Immature natural killer cell (primary cell): ENCODE results near the gene CCR9. TPM values are rescaled to one million over a fixed set of nuclear protein-coding genes. Genes with fewer than 3 reads are reported as not detected.

ENCODE experiments used
- DNase-seq, 3 donors: peaks; one replicate each; pipeline ENCODE4 v3.0.0; 2022; ENCODE audit warnings: mixed read lengths in 1 of 3
- H3K27ac Mint-ChIP-seq, 6 donors: one replicate each; pipeline ENCODE4 v1.8.0; 2020; ENCODE audit warnings: mixed read lengths in 6 of 6, mild to moderate bottlenecking in 5 of 6, inconsistent platforms in 4 of 6, moderate library complexity in 3 of 6
- H3K27me3 Mint-ChIP-seq, 3 donors: one replicate each; pipeline ENCODE4 v1.8.0; 2020 to 2021; ENCODE audit warnings: low read depth in 3 of 3, mild to moderate bottlenecking in 3 of 3, mixed read lengths in 3 of 3, moderate library complexity in 3 of 3, inconsistent platforms in 1 of 3
- H3K36me3 Mint-ChIP-seq, 3 donors: one replicate each; pipeline ENCODE4 v1.8.0; 2020; ENCODE audit warnings: mixed read lengths in 3 of 3, inconsistent platforms in 2 of 3, mild to moderate bottlenecking in 2 of 3
- H3K4me1 Mint-ChIP-seq, 2 donors: one replicate each; pipeline ENCODE4 v1.8.0; 2020; ENCODE audit warnings: inconsistent platforms in 2 of 2, mild to moderate bottlenecking in 2 of 2, mixed read lengths in 2 of 2, moderate library complexity in 1 of 2
- H3K4me3 Mint-ChIP-seq, 5 donors: one replicate each; pipeline ENCODE4 v1.8.0; 2020; ENCODE audit warnings: mild to moderate bottlenecking in 5 of 5, mixed read lengths in 5 of 5, inconsistent platforms in 3 of 5, moderate library complexity in 3 of 5
- H3K9me3 Mint-ChIP-seq, 6 donors: one replicate each; pipeline ENCODE4 v1.8.0; 2020; ENCODE audit warnings: mild to moderate bottlenecking in 6 of 6, mixed read lengths in 6 of 6, inconsistent platforms in 4 of 6, moderate library complexity in 3 of 6
- polyA plus RNA-seq, 3 donors: library from polyadenylated mRNA; unstranded; fragments of 300-500 nt; fragmentation: Illumina TruSeq; gene quantifications; one replicate each; pipeline ENCODE4 v1.2.3, GENCODE V29; 2021

CCR9 gene
- polyA plus RNA-seq, 3 donors from 2014 or later: not detected

DNA sequence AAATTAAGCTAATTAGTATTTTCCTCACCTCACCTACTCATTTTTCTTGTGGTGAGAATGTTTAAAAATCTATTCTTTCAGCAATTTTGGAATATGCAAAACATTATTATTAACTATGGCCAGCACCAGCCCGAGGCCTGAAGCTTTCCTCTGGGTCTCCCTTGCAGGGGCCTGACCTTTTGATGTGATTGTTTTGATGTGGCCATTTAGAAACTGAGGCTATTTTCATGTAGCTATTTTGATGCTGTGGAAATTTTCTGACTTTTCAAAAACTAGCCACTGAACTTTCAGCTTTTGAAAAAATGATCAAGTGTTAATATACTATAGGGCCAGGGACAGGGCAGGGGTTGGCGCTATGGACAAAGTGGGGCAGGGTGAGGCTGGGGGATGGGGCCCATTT, 8.2 kb upstream of the CCR9 start:
- Mint-ChIP-seq H3K27ac (peak overlapping the region in 1 of 6 donors; percentile 91), H3K4me1 (peaks cover 39 to 54% of the 10 kb centered on the region in 2 donors), H3K4me3 (no peak overlapping the region), H3K9me3 (peaks cover 0 to 3% (median 0%) of the 10 kb centered on the region in 6 donors), H3K27me3 (peaks cover 12 to 18% (median 14%) of the 10 kb centered on the region in 3 donors), H3K36me3 (peaks cover 4 to 9% (median 7%) of the 10 kb centered on the region in 3 donors)
- DNase-seq: no peak

DNA sequence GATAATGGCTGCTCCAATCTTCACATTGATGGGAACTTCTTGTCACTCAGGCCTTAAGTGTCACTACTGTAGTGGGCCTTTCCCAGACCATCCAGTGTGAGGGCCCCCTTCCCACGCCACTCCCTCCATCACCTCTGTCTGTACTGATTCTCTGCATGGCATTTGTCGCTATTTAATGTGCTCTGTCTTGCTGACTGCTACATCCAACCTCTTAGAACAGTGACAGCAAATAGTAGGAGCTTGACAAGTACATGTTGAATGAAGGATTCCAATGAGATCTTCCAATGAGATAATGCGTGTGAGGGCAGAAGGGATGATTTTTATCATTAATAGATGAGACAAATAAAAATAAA, 5.6 kb upstream of the CCR9 start:
- no peak for DNase-seq
- Mint-ChIP-seq H3K27ac (peak overlapping the region; percentile 64 to 93 (median 90)), H3K4me1 (peaks cover 33 to 41% of the 10 kb centered on the region in 2 donors), H3K36me3 (peaks cover 0 to 9% (median 0%) of the 10 kb centered on the region in 3 donors), H3K27me3 (peaks cover 14 to 19% (median 17%) of the 10 kb centered on the region in 3 donors), H3K4me3 (peak overlapping the region; percentile 66 to 76 (median 72)), H3K9me3 (no peaks in the 10 kb centered on the region)

DNA sequence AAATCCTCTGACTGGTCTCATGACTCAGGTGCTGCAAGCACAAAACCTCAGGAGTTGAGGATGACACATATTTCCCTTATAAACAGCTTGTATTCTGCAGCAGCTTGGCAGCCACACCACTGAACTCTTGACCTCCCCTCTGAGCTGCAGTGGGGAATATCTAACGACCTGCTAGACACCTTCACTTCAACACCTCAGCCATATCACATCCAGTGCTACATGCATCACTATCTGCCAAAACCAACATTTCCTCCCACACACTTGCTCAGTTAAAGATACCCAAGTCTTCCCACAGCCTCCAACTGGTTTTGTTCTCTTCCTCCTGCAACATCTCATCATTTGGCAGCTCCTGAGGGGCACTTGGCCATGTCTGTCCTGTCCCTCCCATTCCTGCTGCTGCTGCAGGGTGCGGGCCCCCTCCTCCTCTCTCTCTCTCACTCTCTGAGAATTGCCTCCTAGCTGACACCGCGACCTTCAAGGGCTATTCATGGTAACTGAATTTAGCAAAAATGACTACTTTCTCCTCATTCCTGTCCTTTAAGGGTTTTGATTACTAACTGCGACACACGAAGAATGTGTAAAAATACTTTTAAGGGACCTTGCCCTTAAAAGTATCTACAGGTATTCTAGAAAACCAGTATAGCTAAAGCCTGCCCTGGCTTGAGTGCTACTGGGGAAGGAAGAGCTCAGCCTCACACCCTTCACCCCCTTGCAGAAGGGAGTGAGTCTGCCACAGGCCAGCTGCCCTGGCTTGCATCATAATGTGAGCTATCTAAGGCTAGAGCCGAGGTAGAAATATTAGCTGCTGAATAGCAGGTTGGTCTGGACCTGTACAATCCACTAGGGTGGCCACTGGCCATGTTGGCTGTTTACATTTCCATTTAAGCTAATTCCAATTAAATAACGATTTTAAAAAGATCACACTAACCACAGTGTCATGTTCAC, 5.0 kb upstream of the CCR9 start:
- H3K27me3 Mint-ChIP-seq: peaks cover 14 to 23% (median 17%) of the 10 kb centered on the region in 3 donors
- H3K4me3 Mint-ChIP-seq: peak overlapping the region; percentile 66 to 76 (median 72)
- no peaks in the 10 kb centered on the region for H3K9me3 Mint-ChIP-seq
- DNase-seq: peak; percentile 83 to 85 (median 84)
- H3K27ac Mint-ChIP-seq: peak overlapping the region; percentile 64 to 93 (median 90)
- peaks cover 0 to 11% (median 0%) of the 10 kb centered on the region in 3 donors for H3K36me3 Mint-ChIP-seq
- peaks cover 33 to 41% of the 10 kb centered on the region in 2 donors for H3K4me1 Mint-ChIP-seq

DNA sequence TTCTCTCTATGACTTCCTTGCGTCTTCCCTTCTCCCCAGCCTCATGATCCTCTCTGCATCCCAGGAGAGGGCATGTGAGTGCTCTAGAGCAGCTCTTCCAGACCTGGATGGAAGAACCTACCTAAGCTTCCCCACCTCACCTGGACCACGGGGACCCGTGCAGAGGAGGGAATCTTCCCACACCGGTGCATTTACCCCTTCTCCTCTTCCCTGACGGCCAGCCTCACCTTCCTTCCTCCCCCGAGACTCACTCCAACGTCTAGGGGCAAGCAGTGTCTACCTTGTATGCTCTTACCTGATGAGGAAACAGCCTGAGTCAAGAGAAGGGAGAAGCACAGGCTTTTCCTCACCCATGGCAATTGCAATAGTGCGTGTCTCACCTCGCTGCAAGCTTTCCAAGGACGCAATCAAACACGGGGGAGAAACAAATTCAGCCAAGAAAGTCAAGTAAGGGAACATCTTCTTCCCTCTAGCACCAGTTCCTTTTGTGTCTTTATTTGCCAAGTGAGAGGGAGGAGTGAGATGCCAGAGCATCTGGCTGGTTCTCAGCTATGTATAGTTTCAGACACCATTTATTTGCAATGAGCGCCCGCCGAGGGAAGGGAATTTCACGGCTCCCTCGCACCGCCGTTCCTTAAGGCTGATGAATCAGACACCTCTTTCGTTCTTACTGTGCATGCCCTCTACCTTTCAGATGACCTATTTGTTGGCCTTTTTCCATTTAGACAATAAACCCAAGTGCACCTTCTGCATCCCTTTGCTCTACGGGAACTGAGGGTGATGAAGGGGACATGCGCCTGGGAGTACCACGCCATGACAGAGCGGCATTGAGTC, 1.8 kb upstream of the CCR9 start:
- no peak overlapping the region for H3K4me3 Mint-ChIP-seq
- peaks cover 26 to 29% of the 10 kb centered on the region in 2 donors for H3K4me1 Mint-ChIP-seq
- H3K27ac Mint-ChIP-seq: peak overlapping the region in 1 of 6 donors; percentile 36
- DNase-seq: no peak
- peaks cover 14 to 16% (median 16%) of the 10 kb centered on the region in 3 donors for H3K27me3 Mint-ChIP-seq
- no peaks in the 10 kb centered on the region for H3K9me3 Mint-ChIP-seq
- H3K36me3 Mint-ChIP-seq: peaks cover 4 to 15% (median 5%) of the 10 kb centered on the region in 3 donors

DNA sequence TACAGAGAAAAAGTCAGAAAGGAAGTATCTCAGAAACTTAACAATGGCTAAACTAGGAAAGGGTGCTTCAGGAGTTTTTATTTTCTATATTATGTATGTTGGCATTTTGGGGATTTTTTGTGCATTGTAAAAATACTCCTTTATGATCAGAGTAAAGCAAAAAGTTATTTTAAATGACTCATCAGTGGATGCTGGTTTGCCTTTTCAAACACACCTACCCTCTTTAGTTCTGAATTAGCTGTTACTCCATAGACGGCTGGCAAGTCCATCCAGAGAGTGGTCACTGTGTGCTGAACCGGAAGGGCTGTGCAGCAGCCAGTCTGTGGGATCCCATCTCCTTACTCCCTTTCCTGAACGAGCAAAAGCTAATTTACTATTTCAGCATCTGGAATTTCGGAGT, 942 bp downstream of the CCR9 start:
- Mint-ChIP-seq H3K4me3 (no peak overlapping the region), H3K27me3 (peaks cover 6 to 13% (median 8%) of the 10 kb centered on the region in 3 donors), H3K9me3 (no peaks in the 10 kb centered on the region), H3K4me1 (peaks cover 5 to 15% of the 10 kb centered on the region in 2 donors), H3K27ac (peak overlapping the region in 1 of 6 donors; percentile 18), H3K36me3 (peaks cover 4 to 15% (median 5%) of the 10 kb centered on the region in 3 donors)
- no peak for DNase-seq

DNA sequence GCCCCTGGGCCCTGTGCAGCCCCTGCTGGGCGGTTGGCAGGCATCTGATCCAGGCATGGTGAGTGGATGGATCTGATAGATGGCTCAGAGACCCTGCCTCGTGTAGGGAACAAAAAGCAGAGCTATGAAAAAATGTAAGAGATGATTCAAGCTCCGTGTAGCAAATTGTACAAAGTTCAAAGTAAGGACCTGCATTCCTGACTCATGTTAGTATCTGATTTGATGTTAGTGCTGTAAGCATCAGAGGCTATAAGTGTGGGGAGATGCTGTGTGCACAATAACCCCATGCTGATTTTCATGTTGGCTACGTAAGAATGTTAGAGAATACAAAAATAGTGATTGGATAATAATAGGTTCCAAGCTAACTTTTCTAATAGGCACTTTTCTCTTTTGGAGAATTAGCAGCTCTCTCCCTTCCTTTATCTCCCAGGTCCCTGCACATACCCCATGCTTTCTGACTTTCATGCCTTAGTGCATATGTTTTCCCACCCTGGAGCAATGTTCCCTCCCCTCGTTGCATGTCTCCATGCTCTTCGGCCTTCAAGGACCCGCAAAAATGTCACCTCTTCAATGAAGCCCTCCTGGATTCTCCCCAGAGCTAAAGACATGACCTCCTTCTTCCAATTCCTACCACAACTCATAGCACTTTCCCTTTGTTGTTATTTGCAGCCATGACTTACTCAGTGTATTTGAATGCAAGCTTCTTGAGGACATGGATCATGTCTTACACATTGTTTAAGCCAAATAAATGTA, 1.6 kb downstream of the CCR9 start:
- no peaks in the 10 kb centered on the region for H3K9me3 Mint-ChIP-seq
- peaks cover 9 to 18% of the 10 kb centered on the region in 2 donors for H3K4me1 Mint-ChIP-seq
- no peak for DNase-seq
- H3K4me3 Mint-ChIP-seq: no peak overlapping the region
- H3K27me3 Mint-ChIP-seq: peaks cover 8 to 13% (median 11%) of the 10 kb centered on the region in 3 donors
- H3K27ac Mint-ChIP-seq: peak overlapping the region in 2 of 6 donors; percentile 18 to 60
- H3K36me3 Mint-ChIP-seq: peaks cover 4 to 15% (median 5%) of the 10 kb centered on the region in 3 donors

DNA sequence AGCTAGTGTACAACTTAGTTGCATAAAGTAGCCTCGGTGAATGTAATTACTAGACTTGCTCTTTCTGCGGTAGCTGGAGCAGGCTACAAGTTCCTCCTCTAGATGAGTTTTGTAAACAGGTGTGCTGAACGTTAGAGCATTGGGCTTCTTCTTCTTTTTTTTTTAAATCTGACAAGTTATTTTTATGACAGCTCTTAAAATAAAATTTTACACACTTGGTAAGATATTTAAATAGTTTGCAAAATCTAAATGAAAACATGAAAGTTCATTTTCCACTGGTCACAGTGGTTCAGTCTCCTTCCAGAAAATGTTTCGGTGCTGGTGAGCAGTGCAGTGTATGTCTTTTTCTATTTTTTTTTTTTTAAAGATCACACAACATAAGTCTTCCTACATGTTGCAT, 3.0 kb downstream of the CCR9 start:
- Mint-ChIP-seq H3K27me3 (peaks cover 4 to 10% (median 8%) of the 10 kb centered on the region in 3 donors), H3K4me3 (no peak overlapping the region)

DNA sequence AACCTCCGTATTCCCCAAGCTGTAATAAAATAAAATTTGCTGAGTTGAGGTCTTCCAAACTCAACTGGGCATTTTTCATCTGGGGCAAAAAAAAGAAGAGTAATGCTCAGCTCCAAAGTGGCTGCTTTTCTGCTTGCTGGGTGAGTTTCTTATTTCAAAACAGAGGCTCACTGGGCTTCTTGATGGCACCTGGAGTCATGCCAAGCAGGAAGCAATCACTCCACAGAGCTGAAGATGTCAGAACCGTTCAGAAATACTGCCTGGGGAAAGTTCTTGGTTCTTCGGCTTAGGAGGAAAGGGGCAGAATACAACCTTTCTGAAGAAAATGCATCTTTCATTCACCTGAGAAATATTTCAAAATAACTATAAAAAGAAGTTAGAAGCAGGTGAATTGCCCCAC, 4.1 kb downstream of the CCR9 start:
- Mint-ChIP-seq H3K4me3 (no peak overlapping the region), H3K4me1 (peaks cover 17 to 32% of the 10 kb centered on the region in 2 donors), H3K9me3 (no peaks in the 10 kb centered on the region), H3K27ac (peak overlapping the region in 1 of 6 donors; percentile 49), H3K27me3 (peaks cover 3 to 7% (median 6%) of the 10 kb centered on the region in 3 donors), H3K36me3 (peaks cover 4 to 18% (median 5%) of the 10 kb centered on the region in 3 donors)
- no peak for DNase-seq

More for the DNA sequence above, 3.0 kb downstream of the CCR9 start:
- no peak for DNase-seq
- Mint-ChIP-seq H3K36me3 (peaks cover 4 to 15% (median 5%) of the 10 kb centered on the region in 3 donors), H3K4me1 (peaks cover 17 to 32% of the 10 kb centered on the region in 2 donors), H3K27ac (no peak overlapping the region), H3K9me3 (no peaks in the 10 kb centered on the region)

DNA sequence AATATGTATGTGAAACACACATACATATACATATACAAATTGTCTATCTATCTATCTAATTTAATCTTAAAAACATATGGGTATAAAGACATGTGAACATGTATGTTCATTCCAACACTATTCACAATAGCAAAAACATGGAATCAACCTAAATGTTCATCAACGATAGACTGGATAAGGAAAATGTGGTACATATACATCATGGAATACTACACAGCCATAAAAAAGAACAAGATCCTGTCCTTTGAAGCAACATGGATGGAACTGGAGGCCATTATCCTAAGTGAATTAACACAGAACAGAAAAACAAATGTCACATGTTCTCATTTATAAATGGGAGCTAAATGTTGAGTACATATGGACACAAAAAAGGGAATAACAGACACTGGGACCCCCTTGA, 5.8 kb downstream of the CCR9 start:
- Mint-ChIP-seq H3K27ac (peak overlapping the region in 3 of 6 donors; percentile 67 to 90 (median 80)), H3K27me3 (peaks cover 1 to 6% (median 3%) of the 10 kb centered on the region in 3 donors), H3K36me3 (peaks cover 4 to 8% (median 5%) of the 10 kb centered on the region in 3 donors), H3K4me1 (peaks cover 17 to 32% of the 10 kb centered on the region in 2 donors), H3K9me3 (no peaks in the 10 kb centered on the region), H3K4me3 (no peak overlapping the region)
- no peak for DNase-seq

DNA sequence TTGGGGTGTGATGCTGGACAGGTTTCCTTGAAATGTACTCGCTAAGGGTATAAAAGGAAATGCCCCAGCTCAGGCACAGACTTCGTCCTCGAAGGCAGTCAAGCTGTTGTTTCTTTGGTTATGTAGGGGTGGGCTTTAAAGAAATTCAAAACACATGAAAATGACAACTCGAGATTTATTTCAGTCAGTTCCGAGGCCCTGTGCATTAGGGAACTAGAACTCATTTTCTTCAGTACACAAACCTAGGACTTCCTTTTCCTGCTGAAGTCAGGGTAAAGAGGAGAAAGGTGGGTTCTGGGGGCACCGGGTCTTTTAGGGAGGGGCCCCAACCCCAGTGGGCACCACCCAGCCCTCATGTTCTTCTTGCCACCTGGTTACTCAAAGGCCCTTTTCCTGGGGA, 7.7 kb downstream of the CCR9 start:
- Mint-ChIP-seq H3K4me3 (peak overlapping the region in 1 of 5 donors; percentile 24), H3K4me1 (peaks cover 20 to 46% of the 10 kb centered on the region in 2 donors), H3K27me3 (peaks cover 1 to 7% (median 2%) of the 10 kb centered on the region in 3 donors), H3K36me3 (peaks cover 0 to 8% (median 5%) of the 10 kb centered on the region in 3 donors), H3K9me3 (no peaks in the 10 kb centered on the region), H3K27ac (peak overlapping the region in 5 of 6 donors; percentile 5 to 90 (median 43))
- no peak for DNase-seq

DNA sequence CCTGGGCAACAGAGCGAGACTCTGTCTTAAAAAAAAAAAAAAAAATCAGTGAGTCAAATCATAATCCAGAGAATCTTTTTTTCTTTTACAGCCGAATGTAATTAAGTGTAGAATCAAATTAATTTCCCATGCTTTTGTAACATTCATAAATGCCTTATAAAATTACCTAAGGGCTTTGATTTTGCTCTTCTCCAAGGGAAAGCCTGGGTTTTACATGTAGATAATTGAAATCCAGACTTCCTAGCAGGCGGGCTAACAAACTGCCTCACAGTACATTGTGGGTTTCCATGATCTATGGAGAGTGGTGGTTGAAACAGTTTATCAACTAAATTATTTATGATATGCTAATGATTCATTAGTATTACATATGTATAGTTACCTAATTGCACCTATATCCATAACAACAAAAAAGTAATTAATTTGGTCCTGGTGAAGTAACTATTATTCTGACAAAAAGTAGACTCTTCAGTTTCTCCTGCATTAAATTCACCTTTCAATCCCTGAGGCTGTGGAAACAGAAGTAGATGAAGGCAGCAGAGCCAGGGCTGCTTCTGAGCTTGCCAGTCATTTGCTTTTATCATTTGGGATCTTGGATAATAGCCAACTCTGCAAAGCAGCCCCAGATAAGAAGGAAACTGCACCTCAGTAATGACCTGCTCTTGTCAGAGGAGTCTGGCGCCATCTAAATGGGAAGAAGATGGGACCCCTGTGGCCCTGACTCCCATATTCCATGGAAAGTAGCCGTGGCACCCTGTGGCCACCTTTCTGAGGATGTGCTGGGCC, 9.5 kb downstream of the CCR9 start:
- Mint-ChIP-seq H3K27ac (no peak overlapping the region), H3K4me3 (no peak overlapping the region), H3K9me3 (no peaks in the 10 kb centered on the region), H3K36me3 (peaks cover 1 to 8% (median 5%) of the 10 kb centered on the region in 3 donors), H3K27me3 (peaks cover 1 to 7% (median 2%) of the 10 kb centered on the region in 3 donors), H3K4me1 (peaks cover 18 to 42% of the 10 kb centered on the region in 2 donors)
- DNase-seq: no peak

DNA sequence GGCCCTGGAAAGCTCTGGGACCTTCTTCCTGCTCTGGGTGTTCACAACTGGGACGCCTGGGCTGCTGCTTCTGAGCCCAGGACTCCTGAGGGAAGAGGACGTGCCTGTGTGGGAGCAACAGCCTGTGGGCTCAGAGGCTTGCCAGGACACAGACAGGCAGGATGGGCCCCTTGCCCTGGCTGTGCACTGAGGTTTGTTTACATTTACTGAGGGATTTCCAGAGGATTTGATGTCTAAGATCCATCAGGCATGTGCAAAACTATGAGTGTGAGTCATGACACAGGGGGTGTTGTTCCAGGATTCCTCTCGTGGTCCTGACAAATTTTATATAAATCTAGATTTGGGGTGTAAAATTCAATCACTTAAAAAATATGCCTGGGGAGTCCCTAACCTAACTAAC, 10.6 kb downstream of the CCR9 start:
- H3K4me3 Mint-ChIP-seq: no peak overlapping the region
- no peak for DNase-seq
- no peak overlapping the region for H3K27ac Mint-ChIP-seq
- peaks cover 8 to 14% (median 10%) of the 10 kb centered on the region in 3 donors for H3K36me3 Mint-ChIP-seq
- H3K9me3 Mint-ChIP-seq: no peaks in the 10 kb centered on the region
- peaks cover 18 to 47% of the 10 kb centered on the region in 2 donors for H3K4me1 Mint-ChIP-seq
- peaks cover 1 to 7% (median 5%) of the 10 kb centered on the region in 3 donors for H3K27me3 Mint-ChIP-seq
